SJCRH30 (cell line): ENCODE measurements around the gene CRYGB. TPM values are rescaled to one million over a fixed set of nuclear protein-coding genes. Genes with fewer than 3 reads are reported as not detected.
A peak's percentile ranks its signal among the peaks of the same experiment; 100 is the strongest.
"Not testable (repeated sequence)": the region's sequence is repeated elsewhere in the genome, so short reads cannot be mapped to it uniquely, and the experiment has no call there.

ENCODE experiments used
- DNase-seq, 2 experiments: peaks; one replicate each; pipeline ENCODE4 v3.0.0-alpha.2; 2015 to 2020
- H3K27ac ChIP-seq: fragments of 250-450 bp; sonication (Bioruptor Pico); 2 replicates; pipeline ENCODE4 v1.5.1; 2020; ENCODE audit warnings: mild to moderate bottlenecking, moderate library complexity
- H3K27me3 ChIP-seq: fragments of 250-450 bp; sonication (Bioruptor Pico); 2 replicates; pipeline ENCODE4 v1.5.1; 2020; ENCODE audit warnings: mild to moderate bottlenecking, moderate library complexity
- H3K36me3 ChIP-seq: fragments of 250-450 bp; sonication (Bioruptor Pico); 2 replicates; pipeline ENCODE4 v1.5.1; 2020; ENCODE audit warnings: mild to moderate bottlenecking, moderate library complexity
- H3K4me1 ChIP-seq: fragments of 250-450 bp; sonication (Bioruptor Pico); 2 replicates; pipeline ENCODE4 v1.5.1; 2020; ENCODE audit warnings: mild to moderate bottlenecking, moderate library complexity
- H3K4me3 ChIP-seq: fragments of 250-450 bp; sonication (Bioruptor Pico); 2 replicates; pipeline ENCODE4 v1.5.1; 2020; ENCODE audit warnings: mild to moderate bottlenecking, moderate library complexity
- H3K9me3 ChIP-seq: fragments of 250-450 bp; sonication (Bioruptor Pico); replicated peaks from 2 replicates; pipeline ENCODE4 v1.5.1; 2020; ENCODE audit warnings: mild to moderate bottlenecking, moderate library complexity
- total RNA-seq: library from RNA; depleted of rRNA; stranded (reverse); fragments of >200 nt; shearing (Covaris generic); gene quantifications from 2 replicates; pipeline ENCODE4 v1.2.3, GENCODE V29; 2014

CRYGB gene
- total RNA-seq, 1 experiment from 2014 or later, result not detected

GRCh38 chr2:208174144-208174543 lies 28.2 kb upstream of the CRYGB start:
- H3K27me3 ChIP-seq, result no peaks in the 10 kb centered on the region
- H3K9me3 ChIP-seq, result no peaks in the 10 kb centered on the region
- no peak for DNase-seq
- no peaks in the 10 kb centered on the region; the same call in none of the 2 replicates for H3K4me1 ChIP-seq
- no peaks in the 10 kb centered on the region for H3K36me3 ChIP-seq
- no peak overlapping the region for H3K4me3 ChIP-seq
- no peak overlapping the region for H3K27ac ChIP-seq

- no peak for DNase-seq
- H3K27me3 ChIP-seq, result no peaks in the 10 kb centered on the region
- no peak overlapping the region for H3K27ac ChIP-seq
- H3K4me3 ChIP-seq, result no peak overlapping the region
- no peaks in the 10 kb centered on the region for H3K36me3 ChIP-seq
- H3K4me1 ChIP-seq, result no peaks in the 10 kb centered on the region; the same call in 1 of the 2 replicates
- no peaks in the 10 kb centered on the region for H3K9me3 ChIP-seq
Observed at GRCh38 chr2:208172125-208172524, 26.2 kb upstream of the CRYGB start.

- Histone ChIP-seq H3K9me3 (no peaks in the 10 kb centered on the region), H3K4me3 (no peak overlapping the region), H3K27ac (no peak overlapping the region), H3K27me3 (no peaks in the 10 kb centered on the region), H3K4me1 (no peaks in the 10 kb centered on the region), H3K36me3 (no peaks in the 10 kb centered on the region)
- no peak for DNase-seq
Observed at GRCh38 chr2:208164951-208165755, 19.2 kb upstream of the CRYGB start.

GRCh38 chr2:208163489-208163888 lies 17.5 kb upstream of the CRYGB start, which contains the start of gene CRYGA:
TSS of gene CRYGA (minus strand) at chr2:208163589. CDS start at chr2:208163556, 33 bp downstream.
- Histone ChIP-seq H3K27ac (no peak within 1 kb of the TSS), H3K36me3 (no peaks in the 10 kb centered on the region), H3K9me3 (no peaks in the 10 kb centered on the region), H3K4me3 (no peak within 1 kb of the TSS), H3K4me1 (no peaks in the 10 kb centered on the region), H3K27me3 (no peaks in the 10 kb centered on the region)
- no peak for DNase-seq

- Histone ChIP-seq H3K9me3 (no peaks in the 10 kb centered on the region), H3K4me3 (no peak overlapping the region), H3K4me1 (no peaks in the 10 kb centered on the region), H3K36me3 (no peaks in the 10 kb centered on the region), H3K27ac (no peak overlapping the region), H3K27me3 (no peaks in the 10 kb centered on the region)
- DNase-seq, result no peak
Observed at GRCh38 chr2:208156439-208156838, 10.5 kb upstream of the CRYGB start.

- no peaks in the 10 kb centered on the region for H3K9me3 ChIP-seq
- no peak overlapping the region for H3K4me3 ChIP-seq
- H3K4me1 ChIP-seq, result no peaks in the 10 kb centered on the region
- no peaks in the 10 kb centered on the region for H3K27me3 ChIP-seq
- no peaks in the 10 kb centered on the region for H3K36me3 ChIP-seq
- no peak overlapping the region for H3K27ac ChIP-seq
- no peak for DNase-seq
Observed at GRCh38 chr2:208153156-208153555, 7.2 kb upstream of the CRYGB start.

GRCh38 chr2:208150956-208151355 lies 5.0 kb upstream of the CRYGB start:
- DNase-seq, result no peak
- no peaks in the 10 kb centered on the region for H3K4me1 ChIP-seq
- H3K27me3 ChIP-seq, result no peaks in the 10 kb centered on the region
- no peak overlapping the region for H3K4me3 ChIP-seq
- H3K9me3 ChIP-seq, result no peaks in the 10 kb centered on the region
- no peaks in the 10 kb centered on the region for H3K36me3 ChIP-seq
- no peak overlapping the region for H3K27ac ChIP-seq

- H3K4me1 ChIP-seq, result no peaks in the 10 kb centered on the region
- no peaks in the 10 kb centered on the region for H3K27me3 ChIP-seq
- DNase-seq, result no peak
- no peaks in the 10 kb centered on the region for H3K9me3 ChIP-seq
- no peaks in the 10 kb centered on the region for H3K36me3 ChIP-seq
- no peak overlapping the region for H3K27ac ChIP-seq
- H3K4me3 ChIP-seq, result no peak overlapping the region
Observed at GRCh38 chr2:208150094-208150493, 4.1 kb upstream of the CRYGB start.

GRCh38 chr2:208148803-208149202 lies 2.8 kb upstream of the CRYGB start:
- H3K4me1 ChIP-seq, result no peaks in the 10 kb centered on the region
- no peaks in the 10 kb centered on the region for H3K27me3 ChIP-seq
- H3K9me3 ChIP-seq, result no peaks in the 10 kb centered on the region
- H3K4me3 ChIP-seq, result no peak overlapping the region
- no peak for DNase-seq
- no peak overlapping the region for H3K27ac ChIP-seq
- no peaks in the 10 kb centered on the region for H3K36me3 ChIP-seq

GRCh38 chr2:208147759-208148158 lies 1.8 kb upstream of the CRYGB start:
- H3K27ac ChIP-seq, result no peak overlapping the region
- H3K9me3 ChIP-seq, result no peaks in the 10 kb centered on the region
- H3K4me3 ChIP-seq, result no peak overlapping the region
- no peaks in the 10 kb centered on the region for H3K36me3 ChIP-seq
- no peak for DNase-seq
- no peaks in the 10 kb centered on the region for H3K4me1 ChIP-seq
- H3K27me3 ChIP-seq, result no peaks in the 10 kb centered on the region

GRCh38 chr2:208147008-208147407 lies 1.1 kb upstream of the CRYGB start:
- H3K4me1 ChIP-seq, result no peaks in the 10 kb centered on the region
- no peak overlapping the region for H3K4me3 ChIP-seq
- no peaks in the 10 kb centered on the region for H3K27me3 ChIP-seq
- H3K27ac ChIP-seq, result no peak overlapping the region
- no peak for DNase-seq
- no peaks in the 10 kb centered on the region for H3K36me3 ChIP-seq
- no peaks in the 10 kb centered on the region for H3K9me3 ChIP-seq

GRCh38 chr2:208142925-208143799 lies 2.8 kb downstream of the CRYGB start:
- no peak for DNase-seq
- H3K27me3 ChIP-seq, result no peaks in the 10 kb centered on the region
- no peak overlapping the region for H3K27ac ChIP-seq
- H3K9me3 ChIP-seq, result no peaks in the 10 kb centered on the region
- H3K36me3 ChIP-seq, result no peaks in the 10 kb centered on the region
- no peak overlapping the region for H3K4me3 ChIP-seq
- no peaks in the 10 kb centered on the region for H3K4me1 ChIP-seq

- peak in 1 of 2 experiments; percentile 5 for DNase-seq
- Histone ChIP-seq H3K27ac (no peak overlapping the region), H3K9me3 (no peaks in the 10 kb centered on the region), H3K4me3 (no peak overlapping the region), H3K27me3 (no peaks in the 10 kb centered on the region), H3K4me1 (no peaks in the 10 kb centered on the region), H3K36me3 (no peaks in the 10 kb centered on the region)
Observed at GRCh38 chr2:208142240-208142924, 3.6 kb downstream of the CRYGB start.

- Histone ChIP-seq H3K9me3 (no peaks in the 10 kb centered on the region), H3K4me1 (no peaks in the 10 kb centered on the region), H3K27ac (no peak overlapping the region), H3K36me3 (no peaks in the 10 kb centered on the region), H3K27me3 (no peaks in the 10 kb centered on the region), H3K4me3 (no peak overlapping the region)
- DNase-seq, result no peak
Observed at GRCh38 chr2:208139447-208139846, 6.5 kb downstream of the CRYGB start.

- H3K27ac ChIP-seq, H3K27me3 ChIP-seq, H3K9me3 ChIP-seq, H3K36me3 ChIP-seq, H3K4me3 ChIP-seq, H3K4me1 ChIP-seq, DNase-seq: not testable (repeated sequence)
Observed at GRCh38 chr2:208138334-208138733, 7.6 kb downstream of the CRYGB start.
